CD4-positive, alpha-beta T cell treated with Interleukin-2 at 100 ng/mL for 4 hours (primary cell): ENCODE data around the gene CASKIN1.
A peak's percentile ranks its signal among the peaks of the same experiment; 100 is the strongest.
"Not testable (repeated sequence)": the region's sequence is repeated elsewhere in the genome, so short reads cannot be mapped to it uniquely, and the experiment has no call there.

Experiments used
- DNase-seq: peaks from one replicate; pipeline ENCODE4 v3.0.0-alpha.2; 2020; ENCODE audit warnings: low spot score

Gene CASKIN1

GRCh38 chr16:2210386-2211365 lies 14.3 kb upstream of the CASKIN1 start, which contains the start of gene BRICD5:
Gene BRICD5 (minus strand): TSS chr16:2210863. CDS start chr16:2210833, 30 bp downstream.
- no peak for DNase-seq

- DNase-seq: no peak
These were observed 13.6 kb upstream of the CASKIN1 start for GRCh38 chr16:2210009-2210332.

GRCh38 chr16:2209258-2210008 lies 13.0 kb upstream of the CASKIN1 start:
- no peak for DNase-seq

GRCh38 chr16:2208772-2209171 lies 12.4 kb upstream of the CASKIN1 start:
- DNase-seq: no peak

GRCh38 chr16:2208308-2208707 lies 11.9 kb upstream of the CASKIN1 start:
- no peak for DNase-seq

GRCh38 chr16:2207872-2208271 lies 11.5 kb upstream of the CASKIN1 start:
- no peak for DNase-seq

- no peak for DNase-seq
These were observed 10.5 kb upstream of the CASKIN1 start for GRCh38 chr16:2206780-2207433.

GRCh38 chr16:2206420-2206779 lies 10.0 kb upstream of the CASKIN1 start:
- DNase-seq: no peak

GRCh38 chr16:2205967-2206313 lies 9.5 kb upstream of the CASKIN1 start:
- DNase-seq: no peak

- DNase-seq: peak; percentile 91
These were observed 8.9 kb upstream of the CASKIN1 start, which contains the start of gene MLST8 for GRCh38 chr16:2205104-2205966. Gene MLST8 (plus strand): TSS chr16:2205454. CDS start chr16:2206086, 632 bp downstream.

GRCh38 chr16:2204416-2205103 lies 8.2 kb upstream of the CASKIN1 start:
- DNase-seq: no peak

GRCh38 chr16:2203119-2203688 lies 6.8 kb upstream of the CASKIN1 start:
- not testable (repeated sequence) for DNase-seq

- no peak for DNase-seq
These were observed 3.9 kb upstream of the CASKIN1 start for GRCh38 chr16:2200313-2200712.

- no peak for DNase-seq
These were observed 3.3 kb upstream of the CASKIN1 start for GRCh38 chr16:2199621-2200139.

GRCh38 chr16:2199095-2199494 lies 2.7 kb upstream of the CASKIN1 start:
- DNase-seq: no peak

- no peak for DNase-seq
These were observed 1.9 kb upstream of the CASKIN1 start for GRCh38 chr16:2198283-2198682.

GRCh38 chr16:2197765-2198164 lies 1.4 kb upstream of the CASKIN1 start:
- no peak for DNase-seq

- DNase-seq: no peak
These were observed 641 bp upstream of the CASKIN1 start for GRCh38 chr16:2196981-2197511.

- DNase-seq: no peak
These were observed 863 bp downstream of the CASKIN1 start for GRCh38 chr16:2195322-2196161.
